Activated CD8-positive, alpha-beta memory T cell treated with anti-CD3 and anti-CD28 coated beads for 1 hour (primary cell): ENCODE data around the gene ZC3H12A.

Experiments used
- DNase-seq, 2 donors: peaks; one replicate each; pipeline ENCODE4 v3.0.0-alpha.2; 2020; ENCODE audit warnings: low read depth in 1 of 2; ENCODE audit errors: extremely low read depth in 1 of 2

ZC3H12A gene

GRCh38 chr1:37477946-37478345, 3.6 kb downstream of the ZC3H12A start:
- DNase-seq, result no peak

- DNase-seq, result peak in 1 of 2 donors; percentile 29
These were observed 4.1 kb downstream of the ZC3H12A start for GRCh38 chr1:37478451-37478881.

GRCh38 chr1:37478890-37479254, 4.5 kb downstream of the ZC3H12A start:
- DNase-seq, result no peak

- peak; percentile 77 to 79 for DNase-seq
These were observed 5.1 kb downstream of the ZC3H12A start for GRCh38 chr1:37479255-37480124.

- no peak for DNase-seq
These were observed 5.7 kb downstream of the ZC3H12A start for GRCh38 chr1:37480125-37480466.

GRCh38 chr1:37480581-37481288, 6.4 kb downstream of the ZC3H12A start:
- no peak for DNase-seq

DNA sequence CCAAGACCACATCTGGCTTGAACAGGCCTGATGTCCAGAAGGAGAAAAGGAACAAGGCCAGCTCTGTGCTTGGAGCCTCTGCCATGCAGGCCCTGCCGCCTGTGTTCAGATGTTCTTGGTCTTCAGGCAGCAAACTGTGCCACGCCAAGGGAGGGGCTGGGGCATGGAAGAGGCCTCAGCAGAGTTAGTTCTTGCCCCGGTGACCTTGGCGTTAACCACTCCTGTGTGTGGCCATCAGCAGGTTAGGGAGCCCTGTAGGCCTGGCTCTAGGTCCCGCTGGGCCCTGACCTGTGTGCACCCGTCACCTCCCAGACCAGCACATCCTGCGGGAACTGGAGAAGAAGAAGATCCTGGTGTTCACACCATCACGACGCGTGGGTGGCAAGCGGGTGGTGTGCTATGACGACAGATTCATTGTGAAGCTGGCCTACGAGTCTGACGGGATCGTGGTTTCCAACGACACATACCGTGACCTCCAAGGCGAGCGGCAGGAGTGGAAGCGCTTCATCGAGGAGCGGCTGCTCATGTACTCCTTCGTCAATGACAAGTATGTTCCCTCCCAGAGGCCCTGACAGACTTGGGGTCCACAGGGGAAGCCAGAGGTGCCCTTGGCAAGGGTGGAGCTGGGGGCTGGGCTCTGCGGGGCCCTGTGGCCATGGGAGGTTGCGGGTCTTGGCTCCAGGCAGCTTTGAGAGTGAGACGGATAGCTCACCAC, 7.1 kb downstream of the ZC3H12A start:
- DNase-seq, result no peak

DNA sequence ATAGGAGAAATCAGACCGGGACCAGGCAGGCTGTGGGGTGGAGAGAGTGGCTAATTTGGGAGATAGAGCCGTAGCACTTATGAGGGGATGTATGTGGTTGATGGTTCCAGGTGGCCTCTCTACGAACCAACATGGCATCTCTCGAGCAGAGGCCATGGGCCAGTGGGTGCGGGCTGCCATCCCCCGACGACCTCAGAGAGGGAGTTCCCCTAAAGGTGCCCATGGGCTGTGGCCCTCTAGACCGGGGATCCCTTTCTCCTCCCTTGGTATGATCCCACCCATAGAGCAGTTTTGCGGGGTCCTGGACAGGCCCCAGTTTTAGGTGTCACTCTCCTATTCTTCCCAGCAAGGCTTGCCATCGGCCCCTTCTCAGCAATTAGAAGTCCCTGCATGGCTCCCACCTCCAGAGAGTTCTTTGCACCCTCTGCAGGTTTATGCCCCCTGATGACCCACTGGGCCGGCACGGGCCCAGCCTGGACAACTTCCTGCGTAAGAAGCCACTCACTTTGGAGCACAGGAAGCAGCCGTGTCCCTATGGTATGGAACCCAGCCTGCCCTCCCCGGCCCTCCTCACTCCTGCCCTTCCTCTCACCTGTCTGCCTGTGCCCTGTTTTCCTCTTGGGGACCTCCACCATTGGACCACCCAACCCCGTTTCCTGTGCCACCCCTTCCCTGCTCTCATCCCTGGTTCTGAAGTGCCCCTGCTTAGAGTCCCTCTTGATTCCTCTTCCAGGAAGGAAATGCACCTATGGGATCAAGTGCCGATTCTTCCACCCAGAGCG, 7.8 kb downstream of the ZC3H12A start:
- no peak for DNase-seq

GRCh38 chr1:37482796-37483744, 8.7 kb downstream of the ZC3H12A start:
- DNase-seq, result no peak

GRCh38 chr1:37483785-37484184, 9.4 kb downstream of the ZC3H12A start:
- no peak for DNase-seq

- DNase-seq, result no peak
These were observed 10.1 kb downstream of the ZC3H12A start for GRCh38 chr1:37484325-37485051.

DNA sequence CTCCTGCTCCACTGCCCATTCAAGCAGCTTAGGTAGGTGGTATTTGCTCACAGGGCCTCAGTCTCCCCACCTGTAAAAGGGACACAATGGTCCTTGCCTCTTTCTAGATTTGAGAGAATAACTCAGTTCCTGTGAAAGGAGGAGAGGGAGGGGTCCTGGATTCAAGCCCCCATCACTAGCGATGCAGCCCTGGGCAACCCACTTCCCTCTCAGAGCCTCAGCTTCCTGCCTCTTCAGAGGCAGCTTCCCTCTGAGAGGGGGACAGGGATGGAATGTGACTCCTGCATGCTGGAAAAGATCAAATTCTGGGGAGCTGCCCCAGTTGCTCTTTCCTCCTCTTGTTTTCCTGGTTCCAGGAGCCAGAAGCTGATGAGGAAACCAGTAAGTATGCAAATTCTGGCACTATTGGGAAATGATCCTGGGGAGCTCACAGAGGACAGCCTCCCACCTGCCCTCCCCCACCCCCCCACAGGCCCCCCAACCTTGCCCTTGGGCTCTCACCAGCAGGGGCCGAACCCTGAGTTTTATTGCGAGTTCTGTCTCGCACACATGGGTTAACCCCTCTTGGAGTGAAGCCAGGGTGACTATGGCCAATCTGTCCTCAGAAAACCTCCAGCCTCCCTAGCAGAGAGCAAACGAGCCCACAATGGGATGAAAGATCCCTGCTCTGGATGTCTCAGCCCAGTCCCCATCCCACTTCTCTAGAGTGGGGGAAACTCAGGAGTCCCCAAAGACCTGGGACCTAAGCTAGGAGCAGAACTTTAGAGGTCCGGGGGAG, 11.7 kb downstream of the ZC3H12A start:
- no peak for DNase-seq

- DNase-seq, result peak in 1 of 2 donors; percentile 71
These were observed 12.6 kb downstream of the ZC3H12A start for GRCh38 chr1:37486680-37487618.

DNA sequence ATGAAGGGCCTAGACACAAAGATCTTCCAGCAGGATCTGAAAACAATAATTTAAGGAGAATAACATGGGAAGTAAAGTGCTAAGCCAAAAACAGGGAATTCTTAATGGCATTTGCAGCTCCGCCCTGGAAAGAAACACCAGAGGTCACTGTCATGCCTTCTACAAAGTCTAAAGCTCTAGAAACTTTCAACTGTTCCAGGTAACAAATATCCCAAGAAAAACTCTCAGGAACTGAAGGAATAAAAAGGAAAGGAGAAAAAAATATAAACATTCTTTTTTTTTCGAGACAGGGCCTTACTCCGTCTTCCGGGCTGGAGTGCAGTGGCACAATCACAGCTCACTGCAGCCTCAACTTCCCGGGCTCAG, 13.2 kb downstream of the ZC3H12A start:
- no peak for DNase-seq

DNA sequence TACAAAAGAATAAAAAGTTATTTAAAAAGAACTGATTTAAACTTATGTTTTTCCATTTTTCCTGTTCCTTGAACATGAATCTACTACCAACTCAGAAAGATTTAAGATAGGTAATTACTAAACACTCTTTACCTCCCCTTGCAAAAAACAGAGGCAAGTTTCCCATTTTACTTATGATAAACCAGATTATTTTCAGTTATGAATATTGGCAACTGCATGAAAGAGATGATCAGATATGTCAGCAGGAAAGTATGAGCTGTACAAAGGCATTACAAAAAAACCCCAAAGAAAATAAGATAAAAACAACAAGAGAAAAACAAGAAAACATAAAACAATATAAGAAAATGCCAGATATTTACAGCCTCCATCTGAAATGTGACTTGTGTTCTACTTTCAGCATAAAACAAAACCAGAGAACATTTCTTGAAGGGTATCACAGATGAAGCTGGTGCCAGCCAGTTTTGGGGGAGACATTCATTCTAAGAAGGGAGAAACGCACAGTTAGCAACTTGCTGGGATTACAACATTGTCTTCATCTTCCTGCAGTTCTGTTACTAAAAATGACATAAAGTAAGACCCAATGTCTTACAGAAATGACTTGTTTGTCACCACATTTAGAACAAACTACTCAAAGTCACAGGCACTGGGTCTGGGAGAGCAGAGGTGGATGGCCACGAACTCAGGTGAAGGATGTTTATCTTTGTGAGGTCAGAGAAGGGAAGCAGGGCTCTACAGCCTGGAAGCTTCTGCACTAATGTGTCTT, 19.1 kb downstream of the ZC3H12A start:
- no peak for DNase-seq

DNA sequence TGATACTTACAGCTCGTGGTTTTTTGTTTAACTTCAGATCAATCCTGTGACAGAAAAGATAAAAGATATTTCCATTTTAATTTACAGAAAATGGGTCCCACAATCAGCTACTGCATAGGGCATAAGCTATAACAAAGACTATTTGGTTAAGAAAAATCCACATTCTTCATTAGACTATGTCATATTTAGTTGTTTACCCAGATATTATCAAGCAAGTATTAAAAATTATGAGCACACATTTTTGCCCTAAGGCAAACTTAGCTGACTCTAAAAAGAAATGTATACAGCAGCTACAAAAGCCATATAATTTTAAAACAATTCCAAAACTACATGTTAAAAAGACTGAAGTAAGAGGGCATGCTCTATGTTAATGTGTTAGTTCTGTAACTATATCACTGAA, 21.5 kb downstream of the ZC3H12A start:
- no peak for DNase-seq

GRCh38 chr1:37497832-37498231, 23.5 kb downstream of the ZC3H12A start:
- no peak for DNase-seq
